Fibroblast of mammary gland (primary cell): ENCODE data around the gene NR4A1.

Experiments used
- DNase-seq: peaks from one replicate; pipeline ENCODE4 v3.0.0-alpha.2; 2010; ENCODE audit warnings: low read depth
- H3K4me3 ChIP-seq: 2 replicates; pipeline ENCODE4 v1.5.1; 2011; ENCODE audit warnings: low read depth, mild to moderate bottlenecking, low read length, moderate library complexity; ENCODE audit not compliant: control insufficient read depth
- CTCF ChIP-seq: conservative IDR thresholded peaks from 2 replicates; pipeline ENCODE4 v1.5.1; 2011; ENCODE audit warnings: low read depth, low read length, inconsistent platforms; ENCODE audit not compliant: control insufficient read depth, insufficient read depth

Gene NR4A1

GRCh38 chr12:52080403-52081251 lies 29.4 kb downstream of the NR4A1 start:
- H3K4me3 ChIP-seq: no peak overlapping the region
- no peak for TF ChIP-seq CTCF
- no peak for DNase-seq

- DNase-seq: no peak
- no peak for TF ChIP-seq CTCF
- H3K4me3 ChIP-seq: no peak overlapping the region
These were observed 30.1 kb downstream of the NR4A1 start for GRCh38 chr12:52081263-52081733.

GRCh38 chr12:52082026-52082668 lies 30.9 kb downstream of the NR4A1 start:
- TF ChIP-seq CTCF: no peak
- H3K4me3 ChIP-seq: no peak overlapping the region
- DNase-seq: peak; percentile 56

GRCh38 chr12:52082669-52082987 lies 31.4 kb downstream of the NR4A1 start:
- TF ChIP-seq CTCF: no peak

GRCh38 chr12:52082988-52083637 lies 31.9 kb downstream of the NR4A1 start:
- H3K4me3 ChIP-seq: no peak overlapping the region
- peak; percentile 90 for TF ChIP-seq CTCF
- DNase-seq: peak; percentile 64

More at GRCh38 chr12:52082669-52082987, 31.4 kb downstream of the NR4A1 start:
- no peak overlapping the region for H3K4me3 ChIP-seq
- DNase-seq: no peak

- no peak for DNase-seq
- TF ChIP-seq CTCF: no peak
- H3K4me3 ChIP-seq: no peak overlapping the region
These were observed 32.4 kb downstream of the NR4A1 start for GRCh38 chr12:52083638-52083996.
